HG03520 (cell line): ENCODE results near the gene TNRC6C.
"Not testable (repeated sequence)": the region's sequence is repeated elsewhere in the genome, so short reads cannot be mapped to it uniquely, and the experiment has no call there.

ENCODE experiments used
- ATAC-seq: cut with Tn5 transposase; IDR thresholded peaks from one replicate; pipeline ENCODE4 v1.9.1; 2021; ENCODE audit warnings: mild to moderate bottlenecking, moderate library complexity; ENCODE audit not compliant: unreplicated experiment

The TNRC6C gene

DNA sequence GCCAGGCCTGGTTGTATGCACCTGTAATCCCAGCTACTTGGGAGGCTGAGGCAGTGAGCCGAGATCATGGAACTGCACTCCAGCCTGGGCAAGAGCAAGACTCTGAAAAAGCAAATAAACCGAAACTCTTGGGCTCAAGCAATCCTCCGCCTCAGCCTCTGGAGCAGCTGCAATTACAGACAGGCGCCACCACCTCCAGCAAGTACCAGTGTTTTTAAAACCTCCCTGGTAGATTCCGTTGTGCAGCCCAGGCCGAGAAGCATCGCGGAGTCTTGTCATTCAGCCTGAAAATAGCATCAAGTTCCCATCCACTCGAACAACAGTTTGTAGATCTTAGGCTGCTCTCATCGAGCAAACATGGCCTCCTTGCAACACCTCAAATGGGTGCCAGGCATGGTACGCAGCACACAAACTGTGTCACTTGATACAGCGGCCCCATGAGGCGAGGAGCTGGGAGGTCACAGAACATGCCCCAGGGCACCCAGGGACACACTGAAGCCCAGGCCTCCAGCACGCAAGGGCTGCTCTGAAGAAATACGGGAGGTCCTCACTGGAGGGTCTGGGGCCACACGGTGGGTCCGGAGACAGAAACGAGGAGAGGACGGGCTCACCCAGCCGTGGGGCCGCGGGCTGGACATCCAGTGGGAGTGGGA is 152.0 kb downstream of the TNRC6C start:
- ATAC-seq = no peak

DNA sequence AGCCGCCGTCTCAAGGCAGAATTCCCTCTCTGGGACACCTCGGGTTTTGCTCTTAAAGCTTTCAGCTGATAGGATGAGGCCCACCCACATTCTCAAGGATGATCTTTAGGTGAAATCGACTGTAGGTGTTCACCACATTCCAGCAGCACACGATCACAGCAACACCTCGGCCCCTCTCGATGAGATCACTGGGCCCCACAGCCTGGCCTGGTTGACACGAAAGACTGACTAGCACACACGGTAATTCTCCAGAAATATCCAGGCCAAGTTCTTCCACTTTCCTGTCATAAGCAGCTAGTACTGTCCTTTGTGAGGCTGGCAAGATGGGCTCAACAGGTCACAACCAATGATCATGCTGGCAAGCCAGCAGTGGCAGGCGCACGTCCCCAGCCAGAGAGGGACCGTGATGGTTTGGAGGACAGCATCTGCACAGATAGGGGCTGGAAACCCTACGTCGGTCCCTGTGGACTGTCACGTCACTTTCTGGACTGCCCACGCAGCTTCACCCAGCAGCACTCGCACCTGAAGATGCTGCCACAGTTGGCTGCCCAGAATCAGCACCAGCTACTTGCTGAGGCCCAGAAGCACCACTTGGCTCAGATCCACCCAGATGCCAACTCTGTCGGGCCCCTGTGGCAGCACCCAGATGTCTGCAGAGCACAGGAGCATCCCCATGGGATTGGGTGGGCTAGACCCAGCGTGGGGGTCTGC is 152.7 kb downstream of the TNRC6C start:
- no peak for ATAC-seq

DNA sequence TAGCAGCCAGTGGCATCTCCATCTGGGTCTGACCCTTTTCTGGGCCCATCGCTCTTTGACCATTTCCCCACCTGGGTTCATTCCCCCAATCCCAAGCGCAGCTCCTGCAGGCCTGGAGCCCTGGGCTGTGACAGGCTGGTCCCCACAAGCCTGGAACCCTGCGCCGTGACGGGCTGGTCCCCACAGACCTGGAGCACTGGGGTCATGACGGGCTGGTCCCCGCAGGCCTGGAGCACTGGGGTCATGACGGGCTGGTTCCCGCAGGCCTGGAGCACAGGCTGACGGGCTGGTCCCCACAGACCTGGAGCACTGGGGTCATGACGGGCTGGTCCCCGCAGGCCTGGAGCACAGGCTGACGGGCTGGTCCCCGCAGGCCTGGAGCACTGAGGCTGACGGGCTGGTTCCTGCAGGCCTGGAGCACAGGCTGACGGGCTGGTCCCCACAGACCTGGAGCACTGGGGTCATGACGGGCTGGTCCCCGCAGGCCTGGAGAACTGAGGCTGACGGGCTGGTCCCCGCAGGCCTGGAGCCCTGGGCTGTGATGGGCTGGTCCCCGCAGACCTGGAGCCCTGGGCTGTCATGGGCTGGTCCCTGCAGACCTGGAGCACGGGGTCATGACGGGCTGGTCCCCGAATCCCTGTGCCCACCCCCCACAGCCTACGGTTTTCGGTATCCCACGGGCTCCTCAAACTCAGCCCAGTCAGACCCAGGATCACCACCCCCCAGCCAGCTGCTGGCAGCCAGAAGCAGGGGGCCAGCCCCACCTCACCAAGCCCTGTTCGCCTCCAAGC is 153.4 kb downstream of the TNRC6C start:
- ATAC-seq = no peak

DNA sequence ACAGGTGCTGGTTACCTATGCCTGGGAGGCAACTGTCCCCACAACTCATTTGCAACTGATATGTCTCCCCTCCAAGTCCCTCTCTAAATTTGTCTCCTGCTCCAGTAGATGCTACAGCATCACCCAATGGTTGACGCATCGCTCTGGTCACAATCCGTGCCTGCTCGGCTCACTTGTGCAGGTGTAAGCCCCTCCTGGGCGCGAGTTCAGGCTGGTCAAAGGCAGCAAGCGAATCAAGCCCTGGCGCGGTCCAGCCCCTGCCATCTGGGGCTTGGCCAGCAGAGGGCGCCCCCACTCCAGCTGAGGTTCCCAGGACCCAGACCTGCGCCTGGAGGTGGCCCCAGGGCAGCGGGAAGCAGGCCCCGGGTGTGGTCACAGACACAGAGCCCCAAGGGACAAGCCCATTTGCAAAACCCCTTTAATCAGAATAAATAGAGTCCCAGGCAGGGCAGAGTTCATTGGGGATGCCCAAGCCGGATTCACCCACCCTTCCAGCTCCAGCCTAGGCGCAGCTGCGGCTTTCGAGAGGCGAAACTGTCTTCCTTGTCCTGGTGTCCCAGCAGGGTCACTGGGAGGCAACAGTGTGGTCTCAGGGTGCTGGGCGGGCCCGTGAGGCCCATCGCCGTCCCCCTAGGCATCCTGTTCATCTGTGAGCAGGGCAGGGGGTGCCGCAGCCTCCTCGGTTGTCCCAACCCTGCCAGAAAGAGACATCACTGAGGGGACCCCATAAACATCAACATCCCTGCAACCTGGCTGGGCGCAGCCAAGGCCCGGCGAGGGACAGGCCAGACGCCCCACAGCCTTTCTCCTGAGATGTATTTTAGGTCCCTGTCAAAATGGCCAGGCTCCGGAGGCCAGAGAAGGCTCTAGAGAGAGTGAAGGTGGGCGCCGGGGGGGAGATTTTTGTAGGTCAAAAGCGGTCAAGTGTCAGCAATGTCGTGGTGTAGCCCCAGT is 154.3 kb downstream of the TNRC6C start:
- no peak for ATAC-seq

DNA sequence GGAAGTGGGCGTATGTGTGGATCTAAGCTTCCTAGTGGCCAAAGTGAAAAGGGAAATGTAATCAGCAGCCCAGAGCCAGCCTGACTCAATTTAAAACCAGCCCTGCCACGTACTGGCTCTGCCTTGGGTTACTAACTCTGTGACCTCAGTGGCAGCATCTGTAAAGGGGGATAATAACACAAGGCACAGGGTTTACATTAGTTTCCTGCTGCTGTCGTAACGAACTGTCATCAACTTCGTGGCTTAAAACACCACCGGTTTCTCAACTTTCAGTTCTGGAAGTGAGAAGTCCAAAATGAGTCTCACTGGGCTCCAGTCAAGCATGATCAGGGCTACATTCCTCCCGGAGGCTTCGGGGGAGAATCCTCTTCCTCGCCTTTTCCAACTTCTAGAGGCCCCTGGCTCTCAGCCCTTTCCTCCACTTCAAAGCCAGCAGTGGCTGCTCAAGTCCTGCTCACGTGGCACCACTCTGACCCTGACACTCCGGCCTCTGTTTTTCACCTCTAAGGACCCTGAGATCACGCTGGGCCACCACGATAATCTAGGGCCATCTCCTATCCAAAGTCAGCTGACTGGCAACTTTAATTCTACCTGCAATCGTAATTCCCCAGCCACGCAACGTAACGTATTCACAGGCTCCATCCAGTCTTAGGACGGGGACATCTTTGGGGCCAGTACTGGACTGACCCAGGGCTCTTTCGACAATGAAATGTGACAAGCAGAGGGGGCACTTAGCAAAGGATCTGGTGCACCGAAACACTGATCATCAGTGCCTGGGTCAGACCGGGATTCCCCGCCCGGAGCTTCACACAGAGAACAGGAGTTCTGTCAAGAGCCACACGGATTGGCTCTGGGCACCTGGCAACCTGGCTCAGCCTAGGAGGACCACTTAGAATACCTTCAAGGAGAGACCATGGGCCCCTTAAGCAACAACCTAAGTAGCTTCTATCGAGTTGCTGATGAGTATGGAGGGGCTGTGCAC is 155.6 kb downstream of the TNRC6C start:
- no peak for ATAC-seq

DNA sequence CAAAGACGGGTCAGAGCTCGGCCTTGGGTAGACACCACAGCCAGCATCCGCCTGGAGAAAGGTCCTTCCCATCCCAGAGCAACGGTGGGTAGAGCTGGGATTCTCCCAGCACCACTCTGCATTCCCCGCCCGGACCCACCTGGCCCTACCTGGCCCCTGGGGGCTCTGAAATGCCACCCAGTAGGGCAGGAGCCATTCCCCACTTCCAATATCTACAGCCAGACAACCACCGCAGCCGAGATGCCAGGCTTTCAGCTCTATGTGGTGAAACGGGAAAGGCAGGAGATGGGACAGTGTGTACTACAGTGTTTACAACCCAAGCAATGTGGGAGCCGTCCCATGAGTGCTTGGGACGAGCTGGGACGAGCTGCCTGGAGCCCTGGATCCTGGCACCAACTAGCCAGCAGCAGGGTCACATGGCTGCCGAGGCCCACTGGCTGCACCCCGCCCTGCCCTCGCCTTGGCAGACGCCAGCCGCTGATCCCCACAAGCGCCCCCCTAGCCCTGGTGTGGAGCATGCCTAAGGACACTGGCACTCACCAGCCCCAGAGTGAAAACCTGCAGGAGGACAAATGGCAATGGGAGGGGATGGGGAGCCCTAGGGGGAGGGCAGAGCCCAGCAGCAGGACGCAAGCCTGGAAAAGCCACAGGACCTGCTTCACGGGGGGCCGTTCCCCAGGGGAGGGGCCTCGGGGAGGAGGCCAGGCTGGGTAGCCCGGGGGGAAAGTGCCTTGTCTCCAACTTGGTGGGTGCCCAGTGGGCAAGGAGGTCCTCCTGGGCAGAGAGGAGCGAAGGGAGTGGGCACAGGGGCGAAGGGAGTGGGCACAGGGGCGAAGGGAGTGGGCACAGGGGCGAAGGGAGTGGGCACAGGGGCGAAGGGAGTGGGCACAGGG is 156.6 kb downstream of the TNRC6C start:
- no peak for ATAC-seq

DNA sequence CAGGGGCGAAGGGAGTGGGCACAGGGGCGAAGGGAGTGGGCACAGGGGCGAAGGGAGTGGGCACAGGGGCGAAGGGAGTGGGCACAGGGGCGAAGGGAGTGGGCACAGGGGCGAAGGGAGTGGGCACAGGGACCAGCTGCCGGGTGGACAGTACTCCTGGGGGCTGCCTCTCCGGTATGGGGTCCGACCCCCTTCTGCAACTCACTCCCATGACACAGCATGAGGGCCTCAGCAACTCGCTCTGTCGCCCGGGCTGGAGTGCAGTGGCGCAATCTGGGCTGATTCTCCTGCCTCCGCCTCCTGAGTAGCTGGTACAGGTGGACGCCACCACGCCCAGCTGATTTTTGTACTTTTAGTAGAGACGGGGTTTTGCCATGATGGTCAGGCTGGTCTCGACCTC is 157.3 kb downstream of the TNRC6C start:
- not testable (repeated sequence) for ATAC-seq

DNA sequence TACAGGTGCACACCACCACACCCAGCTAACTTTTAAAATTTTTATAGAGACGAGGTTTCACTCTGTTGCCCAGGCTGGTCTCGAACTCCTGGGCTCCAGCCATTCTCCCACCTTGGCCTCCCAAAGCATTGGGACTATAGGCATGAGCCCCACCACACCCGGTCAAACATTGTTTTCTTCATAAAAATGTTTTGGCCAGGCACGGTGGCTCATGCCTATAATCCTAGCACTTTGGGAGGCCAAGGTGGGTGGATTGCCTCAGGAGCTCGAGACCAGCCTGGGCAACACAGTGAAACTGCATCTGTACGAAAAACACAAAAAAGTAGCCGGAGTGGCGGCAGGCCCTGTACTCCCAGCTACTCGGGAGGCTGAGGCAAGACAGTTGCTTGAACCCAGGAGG is 157.9 kb downstream of the TNRC6C start:
- ATAC-seq = no peak

DNA sequence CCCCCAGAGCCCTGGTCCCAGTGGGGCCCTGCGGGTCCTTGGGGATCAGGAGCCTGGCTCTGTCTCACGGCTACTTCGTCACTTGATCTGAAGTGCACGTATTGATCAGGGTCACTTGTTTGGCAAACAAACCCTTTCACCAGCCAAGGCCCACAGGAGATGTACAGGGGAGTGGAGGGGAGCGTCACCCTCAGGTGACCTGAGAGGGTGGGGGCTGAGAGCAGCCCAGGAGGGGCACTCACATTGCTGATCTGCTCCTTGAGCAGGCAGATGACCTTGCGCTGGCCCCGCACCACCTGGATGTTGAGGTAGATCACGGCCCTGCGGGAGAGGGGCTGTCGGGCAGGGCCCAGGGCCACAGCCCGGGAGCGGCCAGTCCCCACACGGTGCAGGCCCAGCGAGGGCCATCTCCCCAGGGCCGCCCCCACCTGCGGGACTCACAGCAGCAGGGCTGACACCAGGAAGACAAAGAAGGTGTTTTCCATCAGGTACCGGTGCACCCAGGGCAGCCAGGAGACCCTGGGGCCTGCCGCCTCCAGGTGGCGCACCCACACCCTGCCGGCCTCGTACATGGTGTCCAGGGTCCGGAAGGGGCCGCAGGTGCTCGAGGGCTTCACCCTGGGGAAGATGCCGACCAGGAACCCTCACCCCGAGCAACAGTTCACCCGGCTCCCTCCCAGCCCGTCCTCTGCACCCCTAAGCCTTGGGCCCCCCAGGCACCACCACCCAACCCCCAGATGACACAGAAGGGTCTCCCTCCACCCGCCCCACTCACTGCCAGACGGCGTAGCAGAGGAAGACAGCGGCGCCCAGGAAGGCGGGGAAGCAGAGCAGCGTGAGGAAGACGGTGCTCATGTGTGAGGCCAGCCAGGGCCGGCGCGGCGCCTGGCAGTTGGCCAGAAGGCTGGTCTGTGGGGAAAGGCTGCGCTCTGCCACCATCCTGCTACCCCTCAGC is 158.8 kb downstream of the TNRC6C start:
- ATAC-seq = no peak

DNA sequence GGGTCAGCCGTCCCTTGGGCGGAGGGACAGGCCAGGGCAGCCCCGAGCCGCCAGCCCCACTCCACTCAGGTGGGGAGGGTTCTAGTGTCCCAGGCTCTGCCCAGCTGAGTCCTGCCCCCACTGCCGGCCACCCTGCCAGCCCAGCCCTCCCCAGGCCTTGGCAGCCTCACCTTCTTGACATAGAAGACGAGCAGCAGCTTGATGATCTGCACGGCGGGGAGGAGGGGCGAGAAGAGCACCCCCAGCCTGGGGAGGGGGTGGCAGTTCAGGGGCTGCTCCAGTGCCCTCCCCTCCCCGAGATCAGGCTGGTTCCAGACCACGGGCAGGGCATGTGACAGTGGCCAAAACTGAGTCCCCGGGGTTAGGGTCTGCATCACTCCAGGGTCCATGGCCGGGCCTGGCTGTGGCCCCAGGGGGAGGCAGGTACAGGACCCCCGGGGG is 160.3 kb downstream of the TNRC6C start:
- no peak for ATAC-seq

DNA sequence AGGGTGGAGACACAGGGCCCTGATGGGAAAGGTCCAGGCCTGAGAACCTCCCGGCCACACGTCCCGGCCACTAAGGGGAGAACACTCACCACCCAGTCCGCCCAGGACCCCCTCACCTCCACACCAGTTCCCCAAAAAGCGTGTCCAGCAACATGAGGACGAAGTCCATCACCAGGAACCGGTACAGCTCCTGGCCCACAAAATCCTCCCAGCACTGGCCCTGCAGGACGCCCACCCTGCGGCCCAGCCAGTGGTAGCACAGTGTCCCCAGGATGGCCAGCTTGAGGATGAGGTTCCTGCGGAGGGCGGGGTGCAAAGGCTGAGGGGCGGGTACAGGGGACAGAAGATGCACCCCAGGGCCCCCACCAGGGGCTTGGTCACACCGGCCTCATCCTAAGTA is 162.0 kb downstream of the TNRC6C start:
- ATAC-seq = no peak

DNA sequence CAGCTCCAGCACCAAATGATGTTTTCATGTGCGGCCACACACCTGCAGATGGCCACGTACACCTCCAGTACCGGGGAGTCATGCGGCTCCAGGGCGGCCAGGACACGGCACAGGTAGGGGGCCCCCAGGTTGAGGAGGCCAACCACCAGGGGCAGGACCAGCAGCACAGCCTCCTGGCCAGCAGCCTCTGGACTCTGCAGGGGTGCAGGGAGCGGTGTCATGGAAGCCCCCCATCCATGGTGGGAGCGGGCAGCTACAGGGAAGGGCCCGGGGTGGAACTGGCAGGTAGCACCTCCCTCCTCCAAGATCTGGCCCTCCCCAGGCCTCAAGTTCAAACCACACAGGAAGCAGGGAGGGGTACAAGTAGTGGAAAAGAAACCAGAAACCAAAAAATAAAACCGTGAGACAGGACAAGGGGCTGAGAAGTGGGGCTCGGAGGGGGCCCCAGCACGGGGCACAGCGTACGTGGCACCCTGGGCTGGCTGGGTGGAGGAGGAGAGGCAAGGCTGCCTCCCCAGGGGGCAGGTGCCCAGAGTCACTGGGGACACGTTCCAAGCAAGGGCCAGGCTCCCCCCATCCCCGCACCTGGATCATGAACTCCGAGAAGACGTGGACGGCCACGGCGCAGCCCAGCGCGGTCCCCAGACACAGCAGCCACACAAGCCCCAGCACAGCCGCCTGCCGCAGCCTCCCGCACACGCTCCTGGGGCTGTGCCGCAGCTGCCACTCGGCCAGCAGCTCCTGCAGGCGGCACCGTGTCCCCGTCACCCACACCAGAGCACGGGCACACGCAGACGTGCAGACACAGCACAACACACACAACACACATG is 162.7 kb downstream of the TNRC6C start:
- ATAC-seq = no peak

DNA sequence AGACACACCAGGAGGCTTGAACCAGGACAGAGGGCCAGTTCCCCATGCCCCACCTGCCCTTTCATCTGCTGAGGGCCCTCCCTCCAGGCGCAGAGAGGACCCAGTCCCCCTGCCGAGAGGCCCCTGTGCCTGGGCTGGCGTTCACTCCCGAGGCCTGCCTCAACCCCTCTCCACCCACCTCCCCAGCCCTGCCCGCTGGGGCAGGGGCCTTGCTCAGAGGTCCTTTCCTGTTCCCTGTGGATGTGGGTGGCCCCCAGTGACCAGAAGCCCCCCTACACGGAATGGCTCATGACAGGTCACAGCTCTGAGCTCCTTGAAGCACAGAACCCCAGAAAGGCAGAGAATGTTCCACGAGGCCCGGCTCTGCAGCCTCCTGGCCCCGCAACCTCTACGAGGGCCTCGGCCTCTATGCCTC is 163.3 kb downstream of the TNRC6C start:
- ATAC-seq = no peak

DNA sequence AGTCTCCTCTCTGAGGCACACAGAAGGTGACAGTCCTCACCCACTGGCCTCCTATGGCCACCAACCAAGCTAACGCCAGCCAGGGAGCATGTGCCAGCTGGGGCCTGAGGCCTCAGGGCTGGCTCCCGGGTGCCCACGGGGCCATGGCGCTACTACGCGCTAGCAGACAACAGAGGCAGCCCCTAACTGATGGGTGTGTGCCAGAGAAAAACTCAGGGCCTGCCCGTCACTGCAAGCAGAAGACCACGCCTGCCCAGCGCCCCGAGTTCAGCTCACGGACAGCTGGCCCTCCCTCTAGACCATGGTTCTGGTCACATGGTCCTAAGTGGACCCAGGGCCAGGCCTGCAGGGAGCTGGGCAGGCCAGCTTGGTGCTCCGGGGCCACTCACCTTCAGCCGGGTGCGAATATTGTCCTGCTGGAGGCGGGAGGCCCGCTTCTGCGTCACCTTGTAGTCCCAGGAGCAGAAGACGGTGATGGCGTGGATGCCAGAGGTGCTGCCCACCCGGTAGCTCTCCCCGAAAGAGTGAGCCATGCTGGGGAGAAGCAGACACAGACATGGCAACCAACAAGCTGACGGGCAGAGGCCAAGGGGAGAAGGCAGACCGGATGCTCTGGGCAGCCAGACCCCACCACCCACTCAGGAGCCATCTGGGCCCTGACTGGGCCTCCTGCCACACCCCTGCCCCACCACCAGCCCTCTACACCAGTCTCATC is 163.9 kb downstream of the TNRC6C start:
- no peak for ATAC-seq

DNA sequence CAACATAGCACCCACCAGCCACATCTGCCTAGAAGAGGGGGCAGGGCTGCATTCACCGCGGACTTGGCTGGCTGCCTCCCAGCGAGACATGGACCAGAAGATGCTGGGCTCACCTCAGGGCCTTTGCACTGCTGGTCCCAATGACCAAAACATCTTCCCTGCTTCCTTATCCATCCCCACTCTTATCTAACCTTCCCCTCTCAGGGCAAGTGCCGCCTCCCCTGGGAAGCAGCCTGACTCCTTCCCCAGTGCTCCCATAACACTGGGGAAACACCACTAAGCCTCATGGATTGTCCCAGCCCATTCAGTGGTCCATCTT is 164.4 kb downstream of the TNRC6C start:
- no peak for ATAC-seq

DNA sequence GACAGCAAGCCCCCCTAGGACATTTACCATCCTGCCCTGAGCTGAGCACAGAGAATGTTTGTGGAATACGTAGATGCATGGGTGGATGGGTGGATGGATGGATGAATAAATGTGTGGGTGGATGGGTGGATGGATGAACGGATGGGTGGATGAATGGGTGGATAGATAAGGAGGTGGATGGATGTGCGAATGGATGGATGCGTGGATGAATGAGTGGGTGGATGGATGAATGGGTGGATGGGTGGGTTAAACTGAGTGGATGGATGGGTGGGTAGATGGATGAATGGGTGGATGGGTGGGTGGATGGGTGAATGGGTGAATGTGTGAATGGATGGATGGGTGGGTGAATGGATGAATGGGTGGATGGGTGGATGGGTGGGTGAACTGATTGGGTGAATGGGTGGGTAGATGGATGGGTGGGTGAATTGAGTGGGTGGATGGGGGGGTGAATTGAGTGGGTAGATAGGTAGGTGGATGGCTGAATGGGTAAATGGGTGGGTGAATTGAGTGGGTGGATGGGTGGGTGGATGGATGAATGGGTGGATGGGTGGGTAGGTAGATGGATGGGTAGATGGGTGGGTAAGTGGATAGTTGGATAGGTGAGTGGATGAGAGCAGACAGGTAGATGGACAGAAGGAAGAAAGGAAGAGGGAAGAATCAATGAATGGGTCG is 164.9 kb downstream of the TNRC6C start:
- ATAC-seq = no peak
